H1 (cell line): ENCODE measurements around the gene SLC1A2. TPM values are rescaled to one million over a fixed set of nuclear protein-coding genes. Genes with fewer than 3 reads are reported as not detected.

Experiments
- CTCF ChIA-PET: fragments of 300-600 bp; sonication (Branson Sonifier 250); formaldehyde crosslinking; loops from one replicate; lab custom pipeline; 2021; ENCODE audit not compliant: partially characterized antibody; lab: Charles Lee
- POLR2A ChIA-PET: fragments of 300-600 bp; sonication (Branson Sonifier 250); formaldehyde crosslinking; loops from one replicate; lab custom pipeline; 2021; ENCODE audit warnings: inconsistent platforms; ENCODE audit not compliant: partially characterized antibody; lab: Charles Lee
- DNase-seq, 2 experiments: peaks; one replicate each; pipeline versions ENCODE4 v3.0.0 to v3.0.0-alpha.2; 2010 to 2022; ENCODE audit warnings: low spot score in 2 of 2, low read depth in 1 of 2, mixed read lengths in 1 of 2
- FAIRE-seq: peaks from 2 replicates; lab custom pipeline; 2011; peaks lifted over from hg19 to GRCh38; lab: Jason Lieb, UNC
- H2AFZ ChIP-seq: 2 replicates; pipeline ENCODE4 v1.8.1; 2012; ENCODE audit warnings: low read length, inconsistent platforms
- H2AK5ac ChIP-seq: 2 replicates; pipeline ENCODE4 v1.6.1; 2013; ENCODE audit warnings: low read depth, low read length
- H2BK120ac ChIP-seq: replicated peaks from 2 replicates; pipeline ENCODE3; 2013; ENCODE audit warnings: low read depth, low read length, inconsistent platforms
- H2BK12ac ChIP-seq: 2 replicates; pipeline ENCODE4 v1.6.1; 2013; ENCODE audit warnings: low read depth, low read length
- H2BK15ac ChIP-seq: 2 replicates; pipeline ENCODE4 v1.6.1; 2013; ENCODE audit warnings: low read length
- H2BK20ac ChIP-seq: 2 replicates; pipeline ENCODE4 v1.6.1; 2013; ENCODE audit warnings: low read length
- H2BK5ac ChIP-seq: 2 replicates; pipeline ENCODE4 v1.6.1; 2013; ENCODE audit warnings: low read depth, low read length
- H3K14ac ChIP-seq: 2 replicates; pipeline ENCODE4 v1.6.1; 2013; ENCODE audit warnings: inconsistent platforms; ENCODE audit not compliant: insufficient read length
- H3K18ac ChIP-seq: 2 replicates; pipeline ENCODE4 v1.6.1; 2013; ENCODE audit warnings: low read length; ENCODE audit errors: extremely low read depth
- H3K23ac ChIP-seq: 2 replicates; pipeline ENCODE4 v1.6.1; 2013; ENCODE audit warnings: inconsistent platforms; ENCODE audit not compliant: insufficient read length
- H3K23me2 ChIP-seq: 2 replicates; pipeline ENCODE4 v1.6.1; 2013; ENCODE audit warnings: low read depth, low read length
- H3K27ac ChIP-seq: 2 replicates; pipeline ENCODE4 v1.6.1; 2011; ENCODE audit warnings: low read depth, low read length, inconsistent platforms
- H3K27me3 ChIP-seq, 4 experiments: replicated peaks in 1 of 4; 1 replicate in 1 of 4; 2 replicates in 3 of 4; pipeline versions ENCODE4 v1.6.1 to v1.8.1; 2011 to 2013; ENCODE audit warnings: low read length in 3 of 4, mild to moderate bottlenecking in 3 of 4, inconsistent platforms in 2 of 4, mixed read lengths in 2 of 4, moderate library complexity in 1 of 4; ENCODE audit not compliant: control insufficient read depth in 3 of 4, insufficient read depth in 3 of 4; ENCODE audit errors: extremely low read depth in 1 of 4
- H3K36me3 ChIP-seq, 4 experiments: 2 replicates each; pipeline versions ENCODE4 v1.6.1 to v1.8.1; 2011 to 2013; ENCODE audit warnings: mild to moderate bottlenecking in 4 of 4, low read length in 3 of 4, moderate library complexity in 2 of 4, control low read depth in 1 of 4, inconsistent platforms in 1 of 4; ENCODE audit not compliant: insufficient read depth in 4 of 4, control insufficient read depth in 2 of 4
- H3K4ac ChIP-seq: replicated peaks from 2 replicates; pipeline ENCODE3; 2013; ENCODE audit warnings: low read length, low read depth, mixed read lengths, inconsistent platforms; ENCODE audit not compliant: insufficient read length
- H3K4me1 ChIP-seq, 4 experiments: replicated peaks in 1 of 4; 1 replicate in 1 of 4; 2 replicates in 3 of 4; pipeline versions ENCODE4 v1.6.1 to v1.8.1; 2011 to 2013; ENCODE audit warnings: low read length in 3 of 4, inconsistent platforms in 2 of 4, mixed read lengths in 1 of 4; ENCODE audit not compliant: insufficient read depth in 4 of 4, control insufficient read depth in 3 of 4
- H3K4me2 ChIP-seq, 2 experiments: 2 replicates each; pipeline versions ENCODE4 v1.6.1 to v1.8.1; 2011 to 2013; ENCODE audit warnings: low read depth in 2 of 2, low read length in 2 of 2, control low read depth in 1 of 2, inconsistent platforms in 1 of 2, mild to moderate bottlenecking in 1 of 2; ENCODE audit not compliant: insufficient read depth in 1 of 2
- H3K4me3 ChIP-seq, 4 experiments: fragments of 200-600, 300-600 bp in 1 of 4; sonication (generic), shearing (Covaris generic), sonication (Bioruptor Twin) in 1 of 4; 2 replicates each; pipeline versions ENCODE4 v1.5.1 to v1.8.1; 2011 to 2016; ENCODE audit warnings: low read length in 4 of 4, low read depth in 3 of 4, control low read depth in 2 of 4, inconsistent platforms in 2 of 4, mild to moderate bottlenecking in 2 of 4, mixed read lengths in 1 of 4, moderate library complexity in 1 of 4; ENCODE audit not compliant: insufficient read depth in 2 of 4; ENCODE audit errors: extremely low read depth in 1 of 4
- H3K56ac ChIP-seq: replicated peaks from 2 replicates; pipeline ENCODE3; 2013; ENCODE audit warnings: low read depth, mild to moderate bottlenecking, mixed read lengths, low read length, inconsistent platforms; ENCODE audit not compliant: insufficient read length
- H3K79me1 ChIP-seq: 2 replicates; pipeline ENCODE4 v1.6.1; 2013; ENCODE audit warnings: low read depth, low read length, control low read depth
- H3K79me2 ChIP-seq, 2 experiments: 2 replicates each; pipeline versions ENCODE4 v1.6.1 to v1.8.1; 2012 to 2013; ENCODE audit warnings: low read length in 2 of 2, mild to moderate bottlenecking in 2 of 2, inconsistent platforms in 1 of 2; ENCODE audit not compliant: insufficient read depth in 2 of 2, control insufficient read depth in 1 of 2
- H3K9ac ChIP-seq, 4 experiments: replicated peaks in 1 of 4; 1 replicate in 1 of 4; 2 replicates in 3 of 4; pipeline versions ENCODE4 v1.6.1 to v1.8.1; 2011 to 2013; ENCODE audit warnings: low read depth in 3 of 4, low read length in 3 of 4, control low read depth in 2 of 4, mild to moderate bottlenecking in 2 of 4, moderate library complexity in 2 of 4, inconsistent platforms in 1 of 4; ENCODE audit errors: extremely low read depth in 1 of 4
- H3K9me3 ChIP-seq, 2 experiments: 2 replicates each; pipeline versions ENCODE4 v1.6.1 to v1.8.1; 2012 to 2013; ENCODE audit warnings: mild to moderate bottlenecking in 2 of 2, moderate library complexity in 2 of 2, control low read depth in 1 of 2, inconsistent platforms in 1 of 2, low read depth in 1 of 2, low read length in 1 of 2, mixed read lengths in 1 of 2; ENCODE audit not compliant: insufficient read depth in 2 of 2
- H4K20me1 ChIP-seq, 2 experiments: replicated peaks in 1 of 2; 2 replicates each; pipeline versions ENCODE3 to v1.8.1; 2011 to 2013; ENCODE audit warnings: inconsistent platforms in 2 of 2, low read length in 2 of 2, mild to moderate bottlenecking in 1 of 2; ENCODE audit not compliant: insufficient read depth in 2 of 2, control insufficient read depth in 1 of 2
- H4K5ac ChIP-seq: 2 replicates; pipeline ENCODE4 v1.6.1; 2013; ENCODE audit warnings: low read length, low read depth, mixed read lengths, inconsistent platforms; ENCODE audit not compliant: insufficient read length
- H4K8ac ChIP-seq: 2 replicates; pipeline ENCODE4 v1.8.0; 2013; ENCODE audit warnings: mild to moderate bottlenecking, moderate library complexity, low read length, inconsistent platforms; ENCODE audit not compliant: insufficient read depth; ENCODE audit errors: extremely low read depth
- H4K91ac ChIP-seq: replicated peaks from 2 replicates; pipeline ENCODE3; 2013; ENCODE audit warnings: low read length, mixed read lengths, inconsistent platforms; ENCODE audit not compliant: insufficient read length
- BRCA1 ChIP-seq: IDR thresholded peaks from 2 replicates; pipeline ENCODE4 v1.6.1; 2012; ENCODE audit warnings: low read depth, low read length, improper control_type of control experiment
- WGBS, 2 experiments: shearing (Covaris generic) in 1 of 2; methylation state at CpG; one replicate each; pipeline versions ENCODE4 v1.1.6 to v1.1.7; 2013 to 2015; ENCODE audit warnings: low lambda C conversion rate in 2 of 2, mixed read lengths in 2 of 2, inconsistent platforms in 1 of 2, low coverage in 1 of 2, missing lambda C conversion rate in 1 of 2; ENCODE audit not compliant: insufficient replicate concordance in 2 of 2, insufficient coverage in 1 of 2, insufficient read length in 1 of 2; ENCODE audit errors: extremely low coverage in 1 of 2, missing lambda C conversion rate in 1 of 2; 5-methylcytosine and 5-hydroxymethylcytosine counted together
- polyA plus RNA-seq, 7 experiments: library from polyadenylated mRNA; depleted of rRNA in 3 of 7; stranded (reverse) in 5 of 7; unstranded in 2 of 7; fragments of >200 nt in 5 of 7; fragments of 200-250 nt in 2 of 7; gene quantifications; 1 replicate in 5 of 7; 2 replicates in 1 of 7; 4 replicates in 1 of 7; pipeline versions ENCODE4 v1.2.1 to v1.2.3, GENCODE V29; 2011 to 2013; ENCODE audit warnings: missing spikeins in 2 of 7, mixed read lengths in 2 of 7
- total RNA-seq: library from RNA; stranded (reverse); fragmentation: NEBNext Ultra II Directional; extraction: Animal tissue kit (Norgen Biotek cat#: 25700); gene quantifications from 2 replicates; pipeline ENCODE4 v1.2.1, GENCODE V29; 2021

Gene SLC1A2
- total and polyA plus RNA-seq, 2 of the 8 experiments (the other 6 are each of a cell fraction or from before 2014, with no cell fraction given): 0.57 to 1.2 TPM

- Histone ChIP-seq H3K18ac (no peak overlapping the region), H4K20me1 (no peaks in the 10 kb centered on the region), H3K4me2 (no peak overlapping the region), H3K27me3 (no peaks in the 10 kb centered on the region), H4K5ac (no peak overlapping the region), H3K9me3 (no peaks in the 10 kb centered on the region), H3K36me3 (no peaks in the 10 kb centered on the region), H3K14ac (no peak overlapping the region), H2BK5ac (no peak overlapping the region), H3K56ac (no peak overlapping the region), H3K27ac (no peak overlapping the region), H2BK120ac (no peak overlapping the region), H4K8ac (no peak overlapping the region), H3K23me2 (no peaks in the 10 kb centered on the region), H3K9ac (no peak overlapping the region), H3K4me3 (no peak overlapping the region), H3K79me1 (no peaks in the 10 kb centered on the region), H3K4ac (no peak overlapping the region), H4K91ac (no peak overlapping the region), H2BK15ac (no peak overlapping the region), H3K79me2 (no peaks in the 10 kb centered on the region), H3K4me1 (no peaks in the 10 kb centered on the region), H2AK5ac (no peak overlapping the region), H3K23ac (no peak overlapping the region), H2BK20ac (no peak overlapping the region), H2AFZ (no peak overlapping the region), H2BK12ac (no peak overlapping the region)
- 85% methylated on average over 4 of the region's 4 CpGs; no CpG with 5 or more reads in 1 of the 2 experiments for WGBS, 2 experiments
- no peak for DNase-seq
- ChIA-PET POLR2A (no interaction called here), CTCF (interaction anchor here (1.0 kb wide), 1 partner anchor 162 kb away, joined by 3 read pairs; no protein-coding TSS in a partner anchor)
- no peak for FAIRE-seq
- no peak for TF ChIP-seq BRCA1
These were observed 169.2 kb downstream of the SLC1A2 start for GRCh38 chr11:35250192-35250591.
